TTC549 (cell line): ENCODE measurements around the gene TCP11.
"Not testable (repeated sequence)": the region's sequence is repeated elsewhere in the genome, so short reads cannot be mapped to it uniquely, and the experiment has no call there.

Experiments
- FAIRE-seq: peaks from 2 replicates; lab custom pipeline; 2012; peaks lifted over from hg19 to GRCh38; lab: Jason Lieb, UNC

TCP11 gene

GRCh38 chr6:35145757-35146156 is 4.6 kb upstream of the TCP11 start:
- FAIRE-seq = no peak

- no peak for FAIRE-seq
These were observed 1.7 kb upstream of the TCP11 start for GRCh38 chr6:35142588-35143569.

- no peak for FAIRE-seq
These were observed 516 bp downstream of the TCP11 start for GRCh38 chr6:35140639-35141006.

- peak; percentile 95 for FAIRE-seq
These were observed 1.1 kb downstream of the TCP11 start for GRCh38 chr6:35139924-35140638.

- FAIRE-seq = no peak
These were observed 1.7 kb downstream of the TCP11 start for GRCh38 chr6:35139470-35139869.

- not testable (repeated sequence) for FAIRE-seq
These were observed 2.9 kb downstream of the TCP11 start for GRCh38 chr6:35138191-35138590.

GRCh38 chr6:35136185-35136584 is 5.0 kb downstream of the TCP11 start:
- FAIRE-seq = no peak

- no peak for FAIRE-seq
These were observed 12.6 kb downstream of the TCP11 start for GRCh38 chr6:35128496-35128895.

GRCh38 chr6:35128042-35128441 is 13.1 kb downstream of the TCP11 start:
- no peak for FAIRE-seq

GRCh38 chr6:35124356-35124755 is 16.8 kb downstream of the TCP11 start:
- FAIRE-seq = no peak

GRCh38 chr6:35120746-35121145 is 20.4 kb downstream of the TCP11 start:
- FAIRE-seq = no peak

GRCh38 chr6:35108309-35108885 is 32.7 kb downstream of the TCP11 start:
- no peak for FAIRE-seq

- FAIRE-seq = not testable (repeated sequence)
These were observed 33.4 kb downstream of the TCP11 start for GRCh38 chr6:35107761-35108160.

- not testable (repeated sequence) for FAIRE-seq
These were observed 33.9 kb downstream of the TCP11 start for GRCh38 chr6:35107208-35107607.

- not testable (repeated sequence) for FAIRE-seq
These were observed 35.1 kb downstream of the TCP11 start for GRCh38 chr6:35106061-35106460.

- FAIRE-seq = no peak
These were observed 36.1 kb downstream of the TCP11 start for GRCh38 chr6:35105078-35105477.

GRCh38 chr6:35099116-35099515 is 42.0 kb downstream of the TCP11 start:
- FAIRE-seq = no peak

- FAIRE-seq = no peak
These were observed 44.8 kb downstream of the TCP11 start for GRCh38 chr6:35096129-35096862.

GRCh38 chr6:35094183-35094582 is 47.0 kb downstream of the TCP11 start:
- FAIRE-seq = no peak

- no peak for FAIRE-seq
These were observed 47.4 kb downstream of the TCP11 start for GRCh38 chr6:35093783-35094182.

- FAIRE-seq = no peak
These were observed 48.1 kb downstream of the TCP11 start for GRCh38 chr6:35093118-35093445.

- FAIRE-seq = no peak
These were observed 48.6 kb downstream of the TCP11 start for GRCh38 chr6:35092362-35093117.
